ENCODE measurements around the gene DCD. TPM values are rescaled to one million over a fixed set of nuclear protein-coding genes. Genes with fewer than 3 reads are reported as not detected.
A peak's percentile ranks its signal among the peaks of the same experiment; 100 is the strongest.
"Not testable (repeated sequence)": the region's sequence is repeated elsewhere in the genome, so short reads cannot be mapped to it uniquely, and the experiment has no call there.

DCD gene
- total RNA-seq, 1 experiment from 2014 or later: not detected

DNA sequence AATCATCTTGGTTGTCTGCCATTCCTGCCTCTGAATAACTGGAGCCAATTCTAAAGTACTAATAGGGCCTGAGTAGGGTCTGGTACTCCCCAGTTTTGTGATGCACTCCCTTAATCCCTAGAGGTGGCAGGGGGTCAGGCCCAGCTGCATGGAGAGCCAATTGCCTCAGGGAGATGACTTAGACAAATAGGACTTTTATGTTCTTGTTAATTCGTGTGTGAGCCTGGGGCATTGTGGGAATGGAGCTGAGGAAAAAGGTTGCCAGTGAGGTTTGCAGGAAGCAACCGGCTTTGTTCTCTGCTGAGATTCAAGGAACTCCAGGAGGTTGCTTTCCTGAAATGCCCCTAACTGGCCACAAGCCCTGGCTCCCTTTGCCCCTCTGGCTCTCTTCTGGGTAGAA lies 6.8 kb upstream of the DCD start:
- DNase-seq (ENCODE audit: low read depth): no peak

DNA sequence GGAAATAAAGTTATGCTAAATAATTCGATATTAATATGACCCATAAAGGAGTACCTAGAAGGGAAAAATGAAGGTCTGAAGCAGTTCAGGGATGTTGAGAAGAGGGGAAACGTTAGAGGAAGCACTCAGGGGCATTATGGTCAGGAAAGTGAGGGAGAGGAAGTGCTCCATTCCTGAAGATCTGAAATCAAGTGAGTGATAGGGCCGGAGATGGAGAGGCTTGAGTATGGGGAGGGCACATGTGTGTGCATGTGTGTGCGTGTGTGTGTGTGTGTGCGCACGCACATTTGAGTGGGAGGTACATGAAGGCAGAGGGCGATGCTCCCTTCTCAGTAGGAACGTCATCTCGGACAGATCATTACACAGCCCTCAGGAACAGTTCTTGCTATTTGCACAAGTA lies 4.9 kb upstream of the DCD start:
- DNase-seq (ENCODE audit: low read depth): no peak

DNA sequence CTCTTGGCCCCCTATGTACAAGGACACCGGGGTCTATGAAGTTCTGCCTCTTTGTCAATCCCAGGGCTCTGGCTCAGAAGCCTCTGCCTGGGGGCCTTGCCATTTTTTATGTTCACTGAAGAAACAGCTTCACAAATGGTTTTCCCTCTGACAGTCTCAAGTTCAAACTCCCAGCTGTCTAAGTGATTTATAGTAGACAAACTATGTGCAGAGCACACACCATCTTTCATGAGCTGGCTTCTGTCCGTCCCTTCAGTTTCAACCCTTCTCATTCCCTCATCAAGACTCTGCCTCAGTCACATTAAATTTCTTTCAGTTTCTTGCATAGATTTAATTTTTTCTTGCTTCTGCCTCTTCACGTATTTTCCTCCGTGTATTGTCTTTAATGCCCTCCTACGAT lies 2.7 kb upstream of the DCD start:
- no peak for DNase-seq (ENCODE audit: low read depth)

DNA sequence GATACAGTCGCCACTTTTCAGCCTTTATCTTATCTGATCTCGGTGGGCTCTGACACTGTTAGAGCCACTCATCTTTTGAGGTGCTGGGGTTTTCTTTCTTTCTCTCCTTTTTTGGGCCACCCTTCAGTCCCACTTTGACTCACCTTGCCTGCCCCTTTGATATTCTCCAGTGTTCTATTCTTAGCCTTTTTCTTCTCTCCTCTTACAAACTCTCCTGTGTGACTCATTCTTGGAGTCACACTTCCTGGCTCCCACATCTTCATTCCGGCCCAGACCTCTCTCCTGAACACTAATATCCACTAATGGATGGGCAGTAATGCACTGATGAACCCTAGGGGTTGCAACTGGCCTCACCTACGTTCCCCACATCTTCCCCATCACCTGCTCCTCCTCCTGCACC lies 2.2 kb upstream of the DCD start:
- DNase-seq (ENCODE audit: low read depth): peak; percentile 2

DNA sequence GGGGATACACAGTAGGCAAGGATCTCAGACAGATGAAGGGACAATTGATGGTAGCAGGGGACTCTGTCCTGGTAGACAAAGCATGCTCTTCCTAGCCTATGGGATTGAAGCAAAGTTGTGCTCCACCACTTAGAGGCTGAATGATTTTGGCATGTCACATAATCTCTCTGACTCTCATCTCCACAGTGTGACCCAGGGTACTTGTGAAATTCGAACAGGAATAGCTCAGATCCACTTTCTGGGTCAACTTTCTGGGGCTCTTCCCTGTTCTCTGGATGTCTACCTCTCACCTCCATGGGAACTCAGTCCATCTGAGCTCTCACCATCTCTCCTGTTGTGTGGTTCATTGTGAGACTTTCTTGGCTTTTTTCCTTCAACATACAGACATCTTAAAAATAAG lies 1.7 kb upstream of the DCD start:
- no peak for DNase-seq (ENCODE audit: low read depth)

DNA sequence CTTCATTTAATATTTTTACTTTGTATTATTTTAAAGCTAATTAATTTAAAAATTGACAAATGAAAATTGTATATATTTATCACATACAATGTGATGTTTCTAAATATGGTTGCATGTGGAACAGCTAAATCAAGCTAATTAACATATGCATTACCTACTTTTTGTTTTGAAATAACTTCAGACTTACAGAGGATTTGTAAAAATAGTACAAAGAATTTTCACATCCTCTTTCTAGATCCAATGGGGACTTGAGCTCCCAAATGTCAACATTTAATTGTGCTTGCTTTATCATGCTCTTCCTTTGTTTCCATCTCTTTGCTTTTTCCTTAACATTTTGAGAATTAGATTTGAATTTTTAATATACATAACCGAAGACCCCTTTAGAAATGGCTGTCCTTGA lies 6.6 kb downstream of the DCD start:
- DNase-seq (ENCODE audit: low read depth): no peak

DNA sequence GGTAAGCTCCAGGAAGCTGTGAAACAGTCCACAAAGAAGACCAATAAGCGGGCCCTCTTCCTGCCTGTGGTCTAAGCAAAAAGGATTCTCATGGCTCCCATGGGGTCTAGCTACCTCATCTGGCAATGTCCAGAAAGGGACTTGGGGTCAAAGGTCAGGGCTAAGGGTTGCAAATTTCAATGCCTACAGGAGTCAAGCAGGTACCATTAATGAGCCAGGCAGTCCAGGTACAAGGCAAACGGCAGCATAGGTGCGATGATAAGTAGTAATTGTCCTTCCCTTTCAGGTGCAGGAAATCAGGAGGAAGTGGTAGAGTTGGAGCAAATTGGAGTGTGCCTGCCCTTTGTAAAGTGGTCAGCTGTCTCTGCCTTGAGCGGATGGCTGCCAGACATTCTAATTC lies 7.1 kb downstream of the DCD start:
- no peak for DNase-seq (ENCODE audit: low read depth)

DNA sequence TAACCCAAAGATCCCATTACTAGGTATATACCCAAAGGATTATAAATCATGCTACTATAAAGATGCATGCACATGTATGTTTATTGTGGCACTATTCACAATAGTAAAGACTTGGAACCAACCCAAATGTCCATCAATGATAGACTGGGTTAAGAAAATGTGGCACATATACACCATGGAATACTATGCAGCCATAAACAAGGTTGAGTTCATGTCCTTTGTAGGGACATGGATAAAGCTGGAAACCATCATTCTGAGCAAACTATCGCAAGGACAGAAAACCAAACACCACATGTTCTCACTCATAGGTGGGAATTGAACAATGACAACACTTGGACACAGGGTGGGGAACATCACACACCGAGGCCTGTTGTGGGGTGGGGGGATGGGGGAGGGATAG lies 9.1 kb downstream of the DCD start:
- not testable (repeated sequence) for DNase-seq (ENCODE audit: low read depth)

DNA sequence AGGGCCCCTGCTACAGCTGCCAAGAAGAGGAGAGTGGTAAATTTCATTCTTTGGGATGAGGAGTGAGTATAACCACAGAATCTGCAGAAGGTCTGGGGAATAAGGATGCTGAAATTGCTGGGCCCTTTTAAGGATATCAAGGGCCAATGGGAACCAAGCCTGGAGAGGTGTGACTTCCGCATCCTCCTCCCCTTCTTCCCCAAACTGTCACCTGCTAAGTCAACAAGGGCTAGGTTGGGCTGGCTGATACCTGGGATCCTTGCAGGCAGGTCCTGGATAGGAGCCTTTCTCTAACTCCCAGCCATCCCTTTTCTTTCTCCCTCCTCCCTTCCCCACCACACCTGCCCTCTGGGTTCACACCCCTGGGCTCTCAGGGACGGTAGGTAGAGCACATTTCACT lies 13.4 kb downstream of the DCD start, which contains the start of gene LACRT:
Gene LACRT, minus strand, starts transcription at position 101 of the 400 bp plus-strand sequence. Its CDS starts 54 bp downstream, at position 47.
- DNase-seq (ENCODE audit: low read depth): no peak

DNA sequence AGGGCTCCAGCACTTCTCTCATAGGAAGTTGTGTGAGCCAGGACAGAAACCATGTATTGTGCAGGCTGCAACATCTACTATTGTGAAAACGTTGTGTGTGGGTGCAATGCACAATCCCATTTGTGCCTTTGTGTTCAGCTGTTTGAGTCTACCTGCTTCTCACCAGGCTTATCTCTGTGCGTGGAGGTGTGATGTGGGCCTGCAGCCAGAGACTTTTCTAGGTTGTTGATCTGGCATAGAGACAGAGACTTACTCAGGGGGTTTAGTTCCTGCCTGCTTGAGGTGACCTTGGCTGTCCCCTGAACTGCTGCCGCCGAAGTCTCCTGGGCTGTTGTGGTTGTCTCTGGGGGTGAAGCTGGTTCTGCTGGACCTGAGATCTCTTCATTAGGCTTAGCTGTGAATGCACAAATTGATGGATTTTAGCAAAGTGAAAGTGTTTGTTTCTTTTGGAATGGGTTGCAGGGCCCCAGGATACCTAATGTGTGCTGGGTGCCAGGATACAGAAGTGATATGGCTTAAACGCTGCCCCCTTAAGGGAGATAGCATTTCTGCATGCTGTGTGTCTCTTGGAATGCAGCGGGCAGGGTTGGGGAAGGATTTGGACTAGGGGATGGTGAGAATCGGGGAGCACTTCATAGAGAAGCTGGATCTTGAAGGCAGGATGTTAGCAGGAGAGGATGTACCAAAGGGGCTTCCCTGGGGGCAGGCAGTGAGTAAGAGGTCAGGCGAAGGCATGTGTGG lies 16.0 kb downstream of the DCD start:
- DNase-seq (ENCODE audit: low read depth): no peak

DNA sequence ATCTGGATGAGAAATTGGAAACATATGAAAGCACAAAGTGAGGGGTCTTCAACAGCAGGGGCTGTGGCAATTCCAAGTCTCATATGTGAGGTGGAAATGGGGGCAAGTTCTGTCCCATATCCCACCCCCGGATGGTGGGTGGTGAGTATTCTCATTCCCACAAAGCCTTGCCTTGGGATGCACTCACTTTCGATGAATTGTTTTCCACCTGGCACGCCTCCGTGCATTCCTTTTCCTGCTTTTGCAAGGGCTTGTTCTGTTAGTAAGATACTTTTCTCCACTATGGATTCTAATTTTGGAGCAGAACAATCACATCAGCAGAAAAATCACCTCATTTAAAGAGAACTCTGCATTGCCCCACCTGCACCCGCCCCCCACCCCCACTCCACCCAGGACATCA lies 16.6 kb downstream of the DCD start:
- no peak for DNase-seq (ENCODE audit: low read depth)

DNA sequence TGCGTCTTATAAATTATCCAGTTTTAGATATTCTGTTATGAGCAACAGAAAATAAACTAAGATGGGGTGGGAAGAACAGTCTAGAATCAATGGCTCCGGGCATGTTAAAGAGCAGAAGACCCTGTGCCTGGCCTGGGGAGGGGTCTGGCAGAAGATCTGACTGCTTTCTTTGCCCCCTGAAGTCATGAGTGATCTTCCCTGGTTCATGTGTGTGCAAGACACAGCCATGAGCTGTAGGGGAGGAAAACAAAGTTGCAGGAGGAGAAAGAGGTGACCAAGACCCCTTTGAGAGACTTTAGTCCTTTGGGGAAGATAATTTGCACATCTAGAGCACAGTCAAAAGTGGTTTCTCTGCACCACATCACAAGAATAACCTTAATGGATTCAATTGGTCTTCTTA lies 18.2 kb downstream of the DCD start:
- DNase-seq (ENCODE audit: low read depth): no peak

DNA sequence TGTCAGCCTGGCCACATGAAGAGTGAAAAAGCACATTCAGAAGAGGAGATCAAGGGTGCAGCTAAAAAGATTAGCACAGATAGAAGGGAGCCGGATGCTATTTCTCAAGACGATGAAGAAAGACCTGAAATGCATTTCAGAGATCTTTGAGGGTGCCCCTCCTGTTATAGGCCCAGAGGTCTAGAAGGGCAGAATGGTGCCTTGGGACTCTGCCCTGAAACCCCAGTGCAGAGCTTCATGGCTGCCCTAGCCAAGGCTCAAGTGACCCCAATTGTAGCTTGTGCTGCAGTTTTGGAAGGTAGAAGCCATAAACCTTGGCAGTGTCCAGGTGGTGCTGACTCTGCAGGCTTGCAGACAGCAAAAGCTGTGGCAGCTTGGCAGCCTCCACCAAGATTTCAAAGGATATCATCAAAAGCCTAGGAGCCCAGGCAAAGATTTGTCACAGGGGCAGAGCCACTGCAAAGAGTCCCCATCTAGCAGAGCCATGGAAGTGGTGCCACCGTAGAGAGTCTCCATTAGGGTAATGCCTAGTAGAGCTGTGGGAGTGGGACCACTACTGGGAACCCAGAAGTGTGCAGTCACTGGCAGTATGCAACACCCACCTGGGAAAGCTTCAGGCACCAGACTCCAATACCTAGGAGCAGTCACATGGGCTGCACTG lies 19.8 kb downstream of the DCD start:
- no peak for DNase-seq (ENCODE audit: low read depth)

DNA sequence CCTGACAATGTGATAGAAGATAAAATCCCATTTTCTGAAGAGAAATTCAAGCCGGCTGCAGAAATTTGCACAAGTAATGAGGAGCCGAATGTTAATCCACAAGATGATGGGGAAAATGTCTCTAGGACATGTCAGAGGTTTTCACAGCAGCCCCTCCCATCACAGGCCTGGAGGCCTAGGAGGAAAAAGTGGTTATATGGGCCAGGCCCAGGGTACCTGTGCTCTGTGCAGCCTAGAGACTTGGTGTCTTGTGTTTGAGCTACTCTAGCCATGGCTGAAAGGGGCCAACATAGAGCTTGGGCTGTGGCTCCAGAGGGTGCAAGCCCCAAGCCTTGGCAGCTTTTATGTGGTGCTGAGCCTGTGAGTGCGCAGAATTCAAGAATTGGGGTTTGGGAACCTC lies 20.9 kb downstream of the DCD start:
- DNase-seq (ENCODE audit: low read depth): no peak

DNA sequence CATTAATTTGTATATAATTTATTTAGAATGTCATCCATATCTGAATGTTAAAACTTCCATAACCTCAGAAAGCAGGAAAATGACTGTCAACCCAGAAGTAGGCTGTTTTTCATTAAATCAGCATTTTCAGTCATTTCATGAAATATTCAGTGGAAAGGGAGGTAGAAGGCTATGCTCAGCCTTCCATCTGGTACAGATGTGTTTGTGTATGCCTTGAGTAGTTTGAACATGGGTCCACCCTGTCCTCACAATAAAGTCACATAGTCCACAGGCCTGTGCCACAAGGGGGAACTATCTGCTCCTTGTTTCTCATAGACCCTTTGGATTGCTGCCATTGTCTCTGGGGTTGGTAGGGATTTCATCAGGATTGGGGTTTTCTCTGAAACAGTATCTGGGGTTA lies 22.6 kb downstream of the DCD start:
- DNase-seq (ENCODE audit: low read depth): no peak

DNA sequence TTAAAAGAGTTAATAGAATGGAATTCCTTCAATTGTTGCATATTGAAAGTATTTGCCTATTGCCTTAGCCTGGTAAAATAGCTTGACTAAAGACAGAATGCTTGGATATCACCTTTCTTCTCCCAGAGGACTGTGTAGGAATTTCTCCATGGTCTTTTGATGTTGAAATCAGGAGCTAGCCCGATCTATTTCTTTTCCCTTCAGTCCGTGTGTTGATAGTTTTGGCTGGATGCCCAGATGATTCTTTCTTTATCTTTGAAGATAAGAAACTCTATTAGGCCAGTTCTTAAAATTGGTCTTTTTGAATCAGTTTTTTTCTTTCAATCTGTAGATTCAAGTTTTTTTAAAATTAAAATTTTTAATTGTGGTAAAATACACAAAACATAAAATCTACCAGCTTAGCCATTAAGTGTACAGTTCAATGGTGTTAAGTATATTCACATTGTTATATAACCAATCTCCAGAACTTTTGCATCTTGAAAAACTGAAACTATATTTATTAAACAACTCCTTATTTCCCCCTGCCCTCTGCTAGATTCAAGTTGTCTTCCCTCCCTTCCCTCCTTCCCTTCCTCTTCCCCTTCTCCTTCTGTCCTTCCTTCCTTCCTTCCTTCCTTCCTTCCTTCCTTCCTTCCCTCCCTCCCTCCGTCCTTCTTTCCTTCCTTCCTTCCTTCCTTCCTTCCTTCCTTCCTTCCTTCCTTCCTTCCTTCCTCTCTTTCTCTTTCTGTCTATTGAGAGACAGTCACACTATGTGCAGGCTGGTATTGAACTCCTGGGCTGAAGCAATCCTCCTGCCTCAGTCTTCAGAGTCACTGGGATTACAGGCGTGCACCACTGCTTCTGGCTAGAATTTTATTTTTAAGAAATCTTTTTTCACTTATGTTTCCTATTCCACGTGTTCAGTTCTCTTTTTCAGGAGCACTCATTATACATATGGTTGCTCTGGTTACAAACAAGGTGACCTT lies 23.6 kb downstream of the DCD start:
- no peak for DNase-seq (ENCODE audit: low read depth)

DNA sequence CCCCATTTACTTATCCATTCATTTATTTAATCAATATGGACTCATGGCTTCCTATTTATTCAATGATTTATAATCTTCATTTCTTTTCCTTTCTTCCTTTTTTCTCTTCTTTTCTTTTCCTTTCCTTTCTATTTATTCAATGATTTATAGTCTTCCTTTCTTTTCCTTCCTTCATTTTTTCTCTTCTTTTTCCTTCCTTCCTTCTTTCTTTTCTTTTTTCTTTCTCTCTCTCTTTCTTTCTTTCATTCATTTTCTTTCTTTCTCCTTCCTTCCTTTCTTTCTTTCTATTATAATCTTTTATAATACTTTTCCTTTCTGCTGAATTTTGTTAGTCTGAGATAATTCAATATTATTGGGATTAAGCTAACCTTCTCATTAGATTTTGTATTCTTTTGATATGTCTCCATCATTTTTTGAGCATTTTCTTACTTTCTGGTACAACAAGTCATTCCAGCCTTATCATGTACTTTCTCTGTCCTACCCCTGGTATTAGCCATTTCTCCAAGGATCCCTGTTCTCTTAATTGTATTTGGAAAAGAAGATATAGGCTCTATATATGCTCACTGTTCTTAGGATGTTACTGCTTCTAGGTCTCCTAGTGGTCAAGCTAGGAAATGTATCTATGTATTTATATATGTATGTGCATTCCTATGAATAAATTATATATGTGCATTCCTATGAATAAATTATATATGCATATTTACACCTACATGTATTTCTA lies 25.5 kb downstream of the DCD start:
- no peak for DNase-seq (ENCODE audit: low read depth)

DNA sequence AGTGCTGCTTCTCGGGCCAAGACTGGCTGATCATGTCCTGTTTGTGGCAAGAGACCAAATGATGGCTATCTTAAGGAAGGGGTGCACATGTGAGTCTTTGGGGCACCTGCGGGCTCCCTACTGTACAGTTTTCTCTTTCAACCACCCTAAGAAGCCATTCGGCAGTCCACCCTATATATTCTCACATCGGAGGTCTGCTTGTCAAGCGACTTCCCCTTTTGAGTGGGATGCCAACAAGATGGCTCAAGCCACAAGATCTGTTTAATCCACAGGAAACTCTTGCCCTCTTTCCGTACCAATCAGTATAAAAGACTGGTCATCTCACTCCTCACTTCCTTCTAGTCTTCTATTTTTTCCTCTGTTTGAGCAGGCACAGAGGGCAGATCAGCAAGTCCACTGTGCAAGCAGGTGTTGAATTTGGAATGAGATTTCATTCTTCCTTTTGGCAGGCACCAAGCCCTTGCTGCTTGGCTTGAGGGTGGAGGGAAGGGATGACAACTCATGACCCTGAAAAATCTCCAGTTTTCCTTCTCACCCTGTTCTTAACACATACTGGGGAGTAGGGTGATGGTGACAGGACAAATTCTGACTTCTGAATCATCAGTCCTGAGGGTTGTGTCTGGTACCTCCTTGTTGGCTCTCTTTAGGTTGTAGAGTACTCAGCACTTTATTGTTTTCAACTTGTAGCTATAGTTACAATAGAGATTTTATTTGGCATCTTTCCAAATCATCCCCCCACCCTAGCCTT lies 31.1 kb downstream of the DCD start:
- no peak for DNase-seq (ENCODE audit: low read depth)

DNA sequence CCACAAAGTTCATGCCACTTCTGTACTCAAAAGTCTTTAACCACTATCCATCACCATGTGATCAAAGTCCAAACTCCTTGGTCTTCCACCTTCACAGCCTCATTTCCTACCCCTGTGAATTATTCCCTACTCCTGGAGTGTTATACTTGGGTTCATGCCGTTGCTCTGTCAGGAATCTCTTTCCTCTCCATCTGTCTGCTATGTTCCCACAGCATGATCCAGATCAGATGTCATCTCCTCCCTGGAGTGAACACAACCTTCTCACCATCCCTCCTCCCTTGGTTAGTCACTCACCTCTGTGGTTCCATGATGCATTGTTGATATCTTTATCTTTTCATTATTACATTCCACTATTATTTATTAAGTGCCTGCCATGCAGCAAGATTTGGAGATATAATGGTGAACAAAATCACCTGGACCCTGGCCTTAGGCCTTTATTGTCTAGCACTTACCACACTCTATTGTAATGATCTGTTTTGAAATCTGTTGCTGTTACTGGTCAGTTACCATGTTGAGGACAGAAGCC lies 35.9 kb downstream of the DCD start:
- DNase-seq (ENCODE audit: low read depth): no peak

DNA sequence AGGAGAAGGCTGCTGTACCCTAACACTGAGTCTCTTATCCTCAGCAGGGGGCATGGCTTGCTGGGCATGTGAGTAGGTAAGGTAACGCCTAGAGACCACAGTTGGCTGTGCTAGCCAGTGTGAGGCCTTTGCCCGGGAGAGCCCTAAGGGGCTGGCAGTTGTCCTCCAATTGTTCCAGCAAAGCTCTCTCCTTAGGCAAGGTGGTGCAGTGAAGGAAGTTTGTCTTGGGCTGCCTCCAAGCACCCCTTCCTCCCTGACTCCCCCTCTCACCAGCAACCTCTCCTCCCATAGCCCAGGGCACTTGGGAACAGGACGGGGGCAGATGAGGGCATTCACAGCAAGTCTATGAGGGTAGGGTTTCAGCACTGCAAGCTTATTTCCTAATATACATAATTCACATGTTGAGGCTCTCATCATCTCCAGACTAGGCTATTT lies 36.4 kb downstream of the DCD start:
- no peak for DNase-seq (ENCODE audit: low read depth)

DNA sequence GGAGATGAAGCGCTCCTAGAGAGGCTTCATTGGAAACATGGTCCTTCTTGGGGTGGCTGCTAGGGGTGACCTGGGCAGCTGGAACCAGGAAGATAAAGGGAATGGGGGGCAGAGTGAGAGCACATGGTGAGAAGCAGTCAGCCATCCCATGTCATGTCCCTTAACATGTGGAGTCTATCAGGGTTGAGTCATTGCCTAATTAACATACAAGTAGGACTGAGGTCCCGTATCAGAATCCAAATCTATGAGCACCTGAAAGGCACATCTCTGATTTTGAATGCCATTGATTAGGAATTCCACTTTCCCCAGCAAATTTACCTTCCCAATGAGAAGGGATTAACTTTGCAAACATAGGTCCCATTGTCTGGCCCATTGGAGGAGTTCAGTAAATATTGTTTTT lies 39.4 kb downstream of the DCD start:
- no peak for DNase-seq (ENCODE audit: low read depth)

All from RPMI7951 (cell line).